NT2/D1 (cell line): Measurements from ENCODE around the gene OGA.

ENCODE experiments used
- DNase-seq: peaks from one replicate; pipeline ENCODE4 v3.0.0-alpha.2; 2011; ENCODE audit warnings: low read depth, low spot score
- H3K27me3 ChIP-seq: 2 replicates; pipeline ENCODE4 v1.6.0; 2011; ENCODE audit warnings: mild to moderate bottlenecking; ENCODE audit not compliant: insufficient read length, insufficient read depth
- H3K36me3 ChIP-seq: 2 replicates; pipeline ENCODE4 v1.6.1; 2011; ENCODE audit warnings: mild to moderate bottlenecking, low read length, mixed read lengths; ENCODE audit not compliant: insufficient read depth, insufficient read length
- H3K4me1 ChIP-seq: 2 replicates; pipeline ENCODE4 v1.5.1; 2011; ENCODE audit not compliant: insufficient read depth, insufficient read length
- H3K4me3 ChIP-seq: 2 replicates; pipeline ENCODE4 v1.5.1; 2011; ENCODE audit warnings: low read depth; ENCODE audit not compliant: insufficient read length
- H3K9ac ChIP-seq: 2 replicates; pipeline ENCODE4 v1.6.0; 2011; ENCODE audit warnings: low read depth; ENCODE audit not compliant: insufficient read length
- H3K9me3 ChIP-seq: 2 replicates; pipeline ENCODE4 v1.5.1; 2011; ENCODE audit warnings: mild to moderate bottlenecking, low read length; ENCODE audit not compliant: insufficient read depth
- SUZ12 ChIP-seq: IDR thresholded peaks from 2 replicates; pipeline ENCODE4 v1.6.1; 2011; ENCODE audit not compliant: insufficient read length, insufficient read depth; ENCODE audit errors: extremely low read depth
- YY1 ChIP-seq: IDR thresholded peaks from 2 replicates; pipeline ENCODE4 v1.6.1; 2011; ENCODE audit not compliant: insufficient read length, insufficient read depth
- ZNF274 ChIP-seq: IDR thresholded peaks from 2 replicates; pipeline ENCODE4 v1.6.1; 2011; ENCODE audit warnings: mild to moderate bottlenecking, low read depth, low read length

OGA gene

GRCh38 chr10:101760510-101760909 is 57.7 kb downstream of the OGA start:
- DNase-seq, result no peak
- peaks cover 9% of the 10 kb centered on the region for H3K27me3 ChIP-seq

GRCh38 chr10:101759309-101760247 is 58.7 kb downstream of the OGA start:
- Histone ChIP-seq H3K4me1 (peaks cover 4% of the 10 kb centered on the region), H3K27me3 (peaks cover under 1% of the 10 kb centered on the region), H3K4me3 (no peak overlapping the region), H3K9ac (no peak overlapping the region), H3K9me3 (no peaks in the 10 kb centered on the region), H3K36me3 (no peaks in the 10 kb centered on the region)
- DNase-seq, result no peak
- TF ChIP-seq ZNF274 (no peak), SUZ12 (no peak), YY1 (no peak)

More at GRCh38 chr10:101760510-101760909, 57.7 kb downstream of the OGA start:
- H3K4me1 ChIP-seq, result peaks cover 4% of the 10 kb centered on the region
- H3K4me3 ChIP-seq, result no peak overlapping the region
- TF ChIP-seq YY1, result no peak
- TF ChIP-seq ZNF274, result no peak
- no peak for TF ChIP-seq SUZ12
- H3K9ac ChIP-seq, result no peak overlapping the region
- no peaks in the 10 kb centered on the region for H3K9me3 ChIP-seq
- H3K36me3 ChIP-seq, result no peaks in the 10 kb centered on the region

- Histone ChIP-seq H3K4me3 (no peak overlapping the region), H3K9ac (no peak overlapping the region)
- TF ChIP-seq SUZ12 (no peak), YY1 (no peak), ZNF274 (no peak)
These were observed 59.4 kb downstream of the OGA start for GRCh38 chr10:101758858-101759257.

GRCh38 chr10:101752241-101752640 is 66.0 kb downstream of the OGA start:
- Histone ChIP-seq H3K9me3 (no peaks in the 10 kb centered on the region), H3K36me3 (no peaks in the 10 kb centered on the region), H3K4me3 (no peak overlapping the region), H3K4me1 (peaks cover 10% of the 10 kb centered on the region), H3K9ac (no peak overlapping the region), H3K27me3 (no peaks in the 10 kb centered on the region)
- TF ChIP-seq SUZ12 (no peak), YY1 (no peak), ZNF274 (no peak)
- no peak for DNase-seq

More at GRCh38 chr10:101758858-101759257, 59.4 kb downstream of the OGA start:
- peaks cover 4% of the 10 kb centered on the region for H3K4me1 ChIP-seq
- DNase-seq, result no peak
- no peaks in the 10 kb centered on the region for H3K27me3 ChIP-seq
- no peaks in the 10 kb centered on the region for H3K36me3 ChIP-seq
- no peaks in the 10 kb centered on the region for H3K9me3 ChIP-seq

GRCh38 chr10:101749047-101750016 is 68.9 kb downstream of the OGA start:
- peak; percentile 30 for DNase-seq
- H3K4me3 ChIP-seq, result no peak overlapping the region

GRCh38 chr10:101748496-101748895 is 69.7 kb downstream of the OGA start:
- no peak for DNase-seq
- H3K9ac ChIP-seq, result no peak overlapping the region

More at GRCh38 chr10:101749047-101750016, 68.9 kb downstream of the OGA start:
- Histone ChIP-seq H3K9ac (no peak overlapping the region), H3K36me3 (no peaks in the 10 kb centered on the region), H3K4me1 (peaks cover 10% of the 10 kb centered on the region), H3K9me3 (no peaks in the 10 kb centered on the region), H3K27me3 (no peaks in the 10 kb centered on the region)
- TF ChIP-seq YY1 (no peak), ZNF274 (no peak), SUZ12 (no peak)

More at GRCh38 chr10:101748496-101748895, 69.7 kb downstream of the OGA start:
- TF ChIP-seq ZNF274 (no peak), SUZ12 (no peak), YY1 (no peak)
- Histone ChIP-seq H3K27me3 (no peaks in the 10 kb centered on the region), H3K4me1 (peaks cover 10% of the 10 kb centered on the region), H3K9me3 (no peaks in the 10 kb centered on the region), H3K4me3 (no peak overlapping the region), H3K36me3 (no peaks in the 10 kb centered on the region)
